ENCODE measurements around the gene CDK11B. TPM values are rescaled to one million over a fixed set of nuclear protein-coding genes. Genes with fewer than 3 reads are reported as not detected.

Gene CDK11B
- total and polyA plus RNA-seq, 12 donors, result 8.8 to 65.4 (median 19.5) TPM

- intact Hi-C loops (cut with DNase I), result no loop called here
- H3K27me3 ChIP-seq, result no peaks in the 10 kb centered on the region
- peaks cover 0 to 8% of the 10 kb centered on the region in 2 donors for H3K36me3 ChIP-seq (replicated peaks in 1 of 2)
- no peaks in the 10 kb centered on the region for H3K9me3 ChIP-seq (replicated peaks in 1 of 3)
- H3K4me1 ChIP-seq (replicated peaks in 1 of 2), result peaks cover 23 to 37% of the 10 kb centered on the region in 2 donors
- DNase-seq, result peak in 3 of 7 donors; percentile 50 to 69 (median 65)
- TF ChIP-seq, protein P1, sequence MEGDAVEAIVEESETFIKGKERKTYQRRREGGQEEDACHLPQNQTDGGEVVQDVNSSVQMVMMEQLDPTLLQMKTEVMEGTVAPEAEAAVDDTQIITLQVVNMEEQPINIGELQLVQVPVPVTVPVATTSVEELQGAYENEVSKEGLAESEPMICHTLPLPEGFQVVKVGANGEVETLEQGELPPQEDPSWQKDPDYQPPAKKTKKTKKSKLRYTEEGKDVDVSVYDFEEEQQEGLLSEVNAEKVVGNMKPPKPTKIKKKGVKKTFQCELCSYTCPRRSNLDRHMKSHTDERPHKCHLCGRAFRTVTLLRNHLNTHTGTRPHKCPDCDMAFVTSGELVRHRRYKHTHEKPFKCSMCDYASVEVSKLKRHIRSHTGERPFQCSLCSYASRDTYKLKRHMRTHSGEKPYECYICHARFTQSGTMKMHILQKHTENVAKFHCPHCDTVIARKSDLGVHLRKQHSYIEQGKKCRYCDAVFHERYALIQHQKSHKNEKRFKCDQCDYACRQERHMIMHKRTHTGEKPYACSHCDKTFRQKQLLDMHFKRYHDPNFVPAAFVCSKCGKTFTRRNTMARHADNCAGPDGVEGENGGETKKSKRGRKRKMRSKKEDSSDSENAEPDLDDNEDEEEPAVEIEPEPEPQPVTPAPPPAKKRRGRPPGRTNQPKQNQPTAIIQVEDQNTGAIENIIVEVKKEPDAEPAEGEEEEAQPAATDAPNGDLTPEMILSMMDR (IDR thresholded peaks at IDR 0.05), result no peak
- TF ChIP-seq POLR2A (IDR thresholded peaks at IDR 0.05), result no peak
- H3K4me3 ChIP-seq, result peak overlapping the region; percentile 36 to 100 (median 72)
- 3 to 40% (median 9%) methylated on average over 1 to 79 of the region's 80 CpGs for WGBS, 4 donors
- peak overlapping the region; percentile 99 to 100 (median 100) for H3K27ac ChIP-seq
Measured at GRCh38 chr1:1616045-1616790, 42.6 kb downstream of the CDK11B start.

DNA sequence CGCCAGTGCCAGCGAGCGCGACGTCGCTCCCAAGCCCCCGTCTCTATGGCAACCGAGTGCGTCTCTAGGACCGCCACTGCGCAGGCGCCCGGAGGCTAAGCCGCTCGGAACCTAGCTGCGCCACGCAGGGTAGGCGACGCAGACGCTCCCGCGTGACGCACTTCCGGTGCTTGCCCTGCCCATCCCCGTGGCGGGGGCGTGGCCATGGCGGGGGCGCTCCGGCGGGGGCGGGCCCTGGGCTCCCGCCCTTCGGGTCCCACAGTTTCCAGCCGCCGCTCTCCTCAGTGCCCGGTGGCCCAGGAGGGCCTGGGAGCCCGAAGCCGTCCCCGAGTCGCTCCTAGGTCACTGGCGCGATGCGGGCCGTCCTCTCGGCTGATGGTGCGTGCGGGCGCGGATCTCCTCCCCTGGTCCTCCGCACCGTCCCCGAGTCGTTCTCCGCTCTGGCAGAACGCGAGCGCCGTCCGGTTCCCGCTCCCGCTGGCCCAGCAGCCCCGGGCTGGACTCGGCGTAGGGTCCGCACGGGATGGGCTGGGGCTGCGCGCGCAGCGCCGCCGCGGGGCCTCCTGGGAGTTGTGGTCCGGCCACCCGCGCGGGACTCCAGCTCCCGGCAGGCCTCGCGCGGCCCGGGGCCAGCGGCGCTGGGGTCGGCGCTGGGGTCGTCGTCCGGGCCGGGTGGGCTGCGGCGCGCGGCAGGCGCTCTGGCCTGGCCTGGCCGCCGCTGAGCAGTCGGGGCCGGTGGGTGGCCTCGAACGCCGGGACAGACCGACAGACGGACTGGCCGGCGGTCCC lies 43.4 kb downstream of the CDK11B start, which contains the start of gene MIB2:
MIB2 (plus strand) TSS at position 245 of the 789 bp plus-strand sequence. CDS start 7,953 bp downstream, outside the sequence.
- DNase-seq, result peak; percentile 96 to 98 (median 98)
- peaks cover 0 to 8% of the 10 kb centered on the region in 2 donors for H3K36me3 ChIP-seq (replicated peaks in 1 of 2)
- H3K4me1 ChIP-seq (replicated peaks in 1 of 2), result peaks cover 23 to 42% of the 10 kb centered on the region in 2 donors
- no peaks in the 10 kb centered on the region for H3K27me3 ChIP-seq
- TF ChIP-seq, protein P1 (IDR thresholded peaks at IDR 0.05), result peak in 2 of 6 experiments; percentile 10 to 27
- TF ChIP-seq POLR2A (IDR thresholded peaks at IDR 0.05), result peak; percentile 55 to 84
- WGBS, 4 donors, result 0 to 1% (median 0%) methylated on average over 13 to 107 of the region's 107 CpGs; no CpG with 5 or more reads in 1 of the 4 donors
- peak within 1 kb of the TSS; percentile 52 to 100 (median 72) for H3K4me3 ChIP-seq
- intact Hi-C loops (cut with DNase I), result no loop called here
- no peaks in the 10 kb centered on the region for H3K9me3 ChIP-seq (replicated peaks in 1 of 3)
- H3K27ac ChIP-seq, result peak within 1 kb of the TSS; percentile 99 to 100 (median 100)

DNA sequence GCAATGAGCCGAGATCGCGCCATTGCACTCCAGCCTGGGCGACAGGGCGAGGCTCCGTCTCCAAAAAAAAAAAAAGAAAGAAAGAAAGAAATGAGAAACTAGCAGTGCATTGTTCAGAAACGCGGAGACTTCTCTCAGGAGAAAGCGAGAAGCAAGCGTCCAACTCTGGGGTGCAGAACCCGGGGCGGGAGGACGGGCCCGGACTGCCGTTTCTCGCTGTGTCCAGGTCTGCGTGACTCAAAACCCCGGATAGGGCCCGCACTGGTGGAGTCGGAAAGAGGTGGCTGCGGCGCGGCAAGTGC lies 43.9 kb downstream of the CDK11B start:
- peak overlapping the region in 2 of 4 donors; percentile 86 to 100 for H3K4me3 ChIP-seq
- intact Hi-C loops (cut with DNase I), result no loop called here
- peaks cover 23 to 42% of the 10 kb centered on the region in 2 donors for H3K4me1 ChIP-seq (replicated peaks in 1 of 2)
- H3K9me3 ChIP-seq (replicated peaks in 1 of 3), result no peaks in the 10 kb centered on the region
- 0 to 1% (median 0%) methylated on average over 18 to 23 of the region's 23 CpGs for WGBS, 4 donors
- H3K36me3 ChIP-seq (replicated peaks in 1 of 2), result peaks cover 0 to 8% of the 10 kb centered on the region in 2 donors
- H3K27me3 ChIP-seq, result no peaks in the 10 kb centered on the region
- TF ChIP-seq, protein P1 (IDR thresholded peaks at IDR 0.05), result peak in 1 of 6 experiments; percentile 5
- no peak for TF ChIP-seq POLR2A (IDR thresholded peaks at IDR 0.05)
- no peak for DNase-seq
- H3K27ac ChIP-seq, result peak overlapping the region; percentile 99 to 100 (median 100)
